GM12878 (cell line): ENCODE data around the gene CBX8.

Experiments used
- MEF2A ChIP-seq: IDR thresholded peaks from 2 replicates; pipeline ENCODE4 v1.6.1; 2011; ENCODE audit warnings: low read depth, mild to moderate bottlenecking, low read length, moderate library complexity; ENCODE audit not compliant: insufficient read depth
- NR2C2 ChIP-seq: IDR thresholded peaks from 2 replicates; pipeline ENCODE4 v1.6.1; 2011; ENCODE audit warnings: borderline replicate concordance, low read depth; ENCODE audit not compliant: control insufficient read depth, insufficient read length
- POLR2A ChIP-seq: IDR thresholded peaks from 2 replicates; pipeline ENCODE4 v1.6.1; 2011; ENCODE audit warnings: low read depth, mild to moderate bottlenecking, low read length
- POLR2AphosphoS5 ChIP-seq: IDR thresholded peaks from 2 replicates; pipeline ENCODE4 v1.6.1; 2011; ENCODE audit warnings: mild to moderate bottlenecking, low read length, inconsistent platforms
- RFX5 ChIP-seq: IDR thresholded peaks from 2 replicates; pipeline ENCODE4 v1.6.1; 2011; ENCODE audit warnings: low read depth, low read length, improper control_type of control experiment
- SRF ChIP-seq, 2 experiments: IDR thresholded peaks; 2 replicates each; pipeline ENCODE4 v1.6.1; 2011; ENCODE audit warnings: low read depth in 2 of 2, low read length in 2 of 2, mild to moderate bottlenecking in 1 of 2, moderate library complexity in 1 of 2
- YY1 ChIP-seq: IDR thresholded peaks from 2 replicates; pipeline ENCODE4 v1.6.1; 2011; ENCODE audit warnings: low read depth, mild to moderate bottlenecking, low read length
- TF ChIP-seq, protein P1 (sequence below): IDR thresholded peaks from 2 replicates; pipeline ENCODE4 v1.6.1; 2012; ENCODE audit warnings: low read depth, low read length, improper control_type of control experiment
- TF ChIP-seq, protein P2 (sequence below), 3 experiments: IDR thresholded peaks in 2 of 3; conservative IDR thresholded peaks in 1 of 3; 2 replicates each; pipeline ENCODE4 v1.5.1; 2011; ENCODE audit warnings: low read depth in 3 of 3, low read length in 3 of 3, mild to moderate bottlenecking in 3 of 3, control low read depth in 2 of 3, moderate library complexity in 2 of 3, inconsistent platforms in 1 of 3, mixed read lengths in 1 of 3; ENCODE audit not compliant: control insufficient read depth in 2 of 3, insufficient read depth in 1 of 3; ENCODE audit errors: extremely low read depth in 1 of 3
- TF ChIP-seq, protein P3 (sequence below): fragments of 150-350 bp; IDR thresholded peaks from 2 replicates; pipeline ENCODE4 v1.6.1; 2016; ENCODE audit warnings: low read depth, low read length

DNA sequence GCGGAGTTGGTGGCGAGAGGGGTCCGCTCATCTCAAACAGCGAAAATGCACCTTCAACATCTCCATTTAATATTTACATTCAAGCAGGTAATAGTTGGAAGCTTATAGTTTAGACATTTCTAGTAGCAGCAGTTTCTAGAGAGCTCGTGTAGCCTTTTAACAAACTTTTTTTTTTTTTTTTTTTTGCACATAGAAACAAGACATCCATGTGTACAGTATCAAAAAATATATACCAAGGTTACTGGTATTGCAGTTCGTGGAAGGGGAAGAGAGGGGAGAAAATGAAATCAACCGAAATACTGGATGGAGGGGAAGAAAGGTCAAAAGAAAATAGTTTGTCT is 36.2 kb upstream of the CBX8 start:
- TF ChIP-seq POLR2AphosphoS5 (no peak), NR2C2 (no peak), POLR2A (no peak), MEF2A (no peak), YY1 (no peak), RFX5 (no peak), SRF (IDR thresholded peaks at IDR 0.05; ENCODE audit: low read depth in 2 of 2, low read length in 2 of 2) (no peak)
- TF ChIP-seq, protein P1, sequence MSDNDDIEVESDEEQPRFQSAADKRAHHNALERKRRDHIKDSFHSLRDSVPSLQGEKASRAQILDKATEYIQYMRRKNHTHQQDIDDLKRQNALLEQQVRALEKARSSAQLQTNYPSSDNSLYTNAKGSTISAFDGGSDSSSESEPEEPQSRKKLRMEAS, result no peak
- TF ChIP-seq, protein P2, sequence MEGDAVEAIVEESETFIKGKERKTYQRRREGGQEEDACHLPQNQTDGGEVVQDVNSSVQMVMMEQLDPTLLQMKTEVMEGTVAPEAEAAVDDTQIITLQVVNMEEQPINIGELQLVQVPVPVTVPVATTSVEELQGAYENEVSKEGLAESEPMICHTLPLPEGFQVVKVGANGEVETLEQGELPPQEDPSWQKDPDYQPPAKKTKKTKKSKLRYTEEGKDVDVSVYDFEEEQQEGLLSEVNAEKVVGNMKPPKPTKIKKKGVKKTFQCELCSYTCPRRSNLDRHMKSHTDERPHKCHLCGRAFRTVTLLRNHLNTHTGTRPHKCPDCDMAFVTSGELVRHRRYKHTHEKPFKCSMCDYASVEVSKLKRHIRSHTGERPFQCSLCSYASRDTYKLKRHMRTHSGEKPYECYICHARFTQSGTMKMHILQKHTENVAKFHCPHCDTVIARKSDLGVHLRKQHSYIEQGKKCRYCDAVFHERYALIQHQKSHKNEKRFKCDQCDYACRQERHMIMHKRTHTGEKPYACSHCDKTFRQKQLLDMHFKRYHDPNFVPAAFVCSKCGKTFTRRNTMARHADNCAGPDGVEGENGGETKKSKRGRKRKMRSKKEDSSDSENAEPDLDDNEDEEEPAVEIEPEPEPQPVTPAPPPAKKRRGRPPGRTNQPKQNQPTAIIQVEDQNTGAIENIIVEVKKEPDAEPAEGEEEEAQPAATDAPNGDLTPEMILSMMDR (IDR thresholded peaks at IDR 0.05 in 2 of 3, conservative IDR thresholded peaks at IDR 0.05 in 1 of 3; ENCODE audit: control insufficient read depth in 2 of 3, extremely low read depth in 1 of 3, insufficient read depth in 1 of 3, low read depth in 3 of 3, low read length in 3 of 3), result no peak
- TF ChIP-seq, protein P3, sequence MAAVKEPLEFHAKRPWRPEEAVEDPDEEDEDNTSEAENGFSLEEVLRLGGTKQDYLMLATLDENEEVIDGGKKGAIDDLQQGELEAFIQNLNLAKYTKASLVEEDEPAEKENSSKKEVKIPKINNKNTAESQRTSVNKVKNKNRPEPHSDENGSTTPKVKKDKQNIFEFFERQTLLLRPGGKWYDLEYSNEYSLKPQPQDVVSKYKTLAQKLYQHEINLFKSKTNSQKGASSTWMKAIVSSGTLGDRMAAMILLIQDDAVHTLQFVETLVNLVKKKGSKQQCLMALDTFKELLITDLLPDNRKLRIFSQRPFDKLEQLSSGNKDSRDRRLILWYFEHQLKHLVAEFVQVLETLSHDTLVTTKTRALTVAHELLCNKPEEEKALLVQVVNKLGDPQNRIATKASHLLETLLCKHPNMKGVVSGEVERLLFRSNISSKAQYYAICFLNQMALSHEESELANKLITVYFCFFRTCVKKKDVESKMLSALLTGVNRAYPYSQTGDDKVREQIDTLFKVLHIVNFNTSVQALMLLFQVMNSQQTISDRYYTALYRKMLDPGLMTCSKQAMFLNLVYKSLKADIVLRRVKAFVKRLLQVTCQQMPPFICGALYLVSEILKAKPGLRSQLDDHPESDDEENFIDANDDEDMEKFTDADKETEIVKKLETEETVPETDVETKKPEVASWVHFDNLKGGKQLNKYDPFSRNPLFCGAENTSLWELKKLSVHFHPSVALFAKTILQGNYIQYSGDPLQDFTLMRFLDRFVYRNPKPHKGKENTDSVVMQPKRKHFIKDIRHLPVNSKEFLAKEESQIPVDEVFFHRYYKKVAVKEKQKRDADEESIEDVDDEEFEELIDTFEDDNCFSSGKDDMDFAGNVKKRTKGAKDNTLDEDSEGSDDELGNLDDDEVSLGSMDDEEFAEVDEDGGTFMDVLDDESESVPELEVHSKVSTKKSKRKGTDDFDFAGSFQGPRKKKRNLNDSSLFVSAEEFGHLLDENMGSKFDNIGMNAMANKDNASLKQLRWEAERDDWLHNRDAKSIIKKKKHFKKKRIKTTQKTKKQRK, result no peak
